Skin epidermis (tissue), 12 donors: Measurements from ENCODE around the gene ZCCHC24.

Source experiments
- H3K27ac ChIP-seq, 21 experiments: fragments of 200-600 bp; sonication (generic) in 11 of 21; one replicate each; pipeline ENCODE4 v1.5.0; 2020; ENCODE audit warnings: mild to moderate bottlenecking in 3 of 21, inconsistent platforms in 2 of 21, moderate library complexity in 2 of 21
- H3K4me3 ChIP-seq, 7 experiments: fragments of 200-600 bp; sonication (generic) in 2 of 7; one replicate each; pipeline ENCODE4 v1.5.0; 2020; ENCODE audit warnings: inconsistent platforms in 2 of 7, mild to moderate bottlenecking in 2 of 7, moderate library complexity in 1 of 7

ZCCHC24 gene

GRCh38 chr10:79436066-79436849, 9.2 kb downstream of the ZCCHC24 start:
- H3K27ac ChIP-seq: peak overlapping the region in 19 of 21 experiments; percentile 53 to 92 (median 73)
- no peak overlapping the region for H3K4me3 ChIP-seq

GRCh38 chr10:79435271-79436065, 10.0 kb downstream of the ZCCHC24 start:
- H3K4me3 ChIP-seq: no peak overlapping the region
- H3K27ac ChIP-seq: peak overlapping the region in 20 of 21 experiments; percentile 17 to 92 (median 73)

- Histone ChIP-seq H3K27ac (peak overlapping the region in 19 of 21 experiments; percentile 17 to 92 (median 73)), H3K4me3 (no peak overlapping the region)
Measured at GRCh38 chr10:79434821-79435251, 10.6 kb downstream of the ZCCHC24 start.

GRCh38 chr10:79434223-79434687, 11.2 kb downstream of the ZCCHC24 start:
- H3K27ac ChIP-seq: peak overlapping the region in 15 of 21 experiments; percentile 17 to 92 (median 79)
- no peak overlapping the region for H3K4me3 ChIP-seq

GRCh38 chr10:79433324-79434222, 11.9 kb downstream of the ZCCHC24 start:
- Histone ChIP-seq H3K27ac (peak overlapping the region in 14 of 21 experiments; percentile 5 to 92 (median 66)), H3K4me3 (no peak overlapping the region)

GRCh38 chr10:79431891-79432831, 13.3 kb downstream of the ZCCHC24 start:
- H3K27ac ChIP-seq: peak overlapping the region in 17 of 21 experiments; percentile 28 to 89 (median 64)
- H3K4me3 ChIP-seq: no peak overlapping the region

GRCh38 chr10:79431428-79431827, 14.0 kb downstream of the ZCCHC24 start:
- H3K4me3 ChIP-seq: no peak overlapping the region
- H3K27ac ChIP-seq: peak overlapping the region in 7 of 21 experiments; percentile 9 to 89 (median 78)

- H3K27ac ChIP-seq: peak overlapping the region in 7 of 21 experiments; percentile 9 to 71 (median 29)
- H3K4me3 ChIP-seq: no peak overlapping the region
Measured at GRCh38 chr10:79430936-79431335, 14.5 kb downstream of the ZCCHC24 start.

- peak overlapping the region in 5 of 21 experiments; percentile 9 to 50 (median 29) for H3K27ac ChIP-seq
- H3K4me3 ChIP-seq: no peak overlapping the region
Measured at GRCh38 chr10:79430325-79430905, 15.0 kb downstream of the ZCCHC24 start.

GRCh38 chr10:79429751-79430150, 15.7 kb downstream of the ZCCHC24 start:
- peak overlapping the region in 1 of 21 experiments; percentile 29 for H3K27ac ChIP-seq

GRCh38 chr10:79427965-79428364, 17.5 kb downstream of the ZCCHC24 start:
- Histone ChIP-seq H3K27ac (no peak overlapping the region), H3K4me3 (no peak overlapping the region)

More at GRCh38 chr10:79429751-79430150, 15.7 kb downstream of the ZCCHC24 start:
- no peak overlapping the region for H3K4me3 ChIP-seq

- peak overlapping the region in 7 of 21 experiments; percentile 2 to 58 (median 42) for H3K27ac ChIP-seq
Measured at GRCh38 chr10:79425074-79425532, 20.3 kb downstream of the ZCCHC24 start.

GRCh38 chr10:79424221-79425073, 21.0 kb downstream of the ZCCHC24 start:
- Histone ChIP-seq H3K4me3 (no peak overlapping the region), H3K27ac (peak overlapping the region in 8 of 21 experiments; percentile 2 to 58 (median 34))

More at GRCh38 chr10:79425074-79425532, 20.3 kb downstream of the ZCCHC24 start:
- H3K4me3 ChIP-seq: no peak overlapping the region

GRCh38 chr10:79422178-79422892, 23.1 kb downstream of the ZCCHC24 start:
- H3K4me3 ChIP-seq: no peak overlapping the region

GRCh38 chr10:79420974-79421688, 24.3 kb downstream of the ZCCHC24 start:
- no peak overlapping the region for H3K4me3 ChIP-seq
- peak overlapping the region in 10 of 21 experiments; percentile 7 to 86 (median 52) for H3K27ac ChIP-seq

More at GRCh38 chr10:79422178-79422892, 23.1 kb downstream of the ZCCHC24 start:
- peak overlapping the region in 17 of 21 experiments; percentile 15 to 86 (median 61) for H3K27ac ChIP-seq
